Panc1 (cell line): ENCODE measurements around the gene PLXNB1. TPM values are rescaled to one million over a fixed set of nuclear protein-coding genes. Genes with fewer than 3 reads are reported as not detected.

Experiments
- ATAC-seq: fragments of 200-7000 bp; cut with Tn5 transposase; 2 replicates; pipeline ENCODE4 v1.9.1; 2020; ENCODE audit warnings: mild to moderate bottlenecking, moderate library complexity
- BruUV-seq: library from RNA; stranded (reverse); fragments of 400-500 nt; replicated peaks from 2 replicates; lab custom pipeline; 2021; lab: Mats Ljungman, UMichigan
- CTCF ChIA-PET: fragments of 300-600 bp; sonication (Branson Sonifier 250); formaldehyde crosslinking; loops from one replicate; lab custom pipeline; 2022; ENCODE audit warnings: antibody characterized with exemption; lab: Charles Lee
- POLR2A ChIA-PET: fragments of 300-600 bp; sonication (Branson Sonifier 250); formaldehyde crosslinking; loops from one replicate; lab custom pipeline; 2022; ENCODE audit warnings: antibody characterized with exemption; lab: Charles Lee
- DNase-seq: peaks from one replicate; pipeline ENCODE4 v3.0.0-alpha.2; 2010; ENCODE audit warnings: low read depth, low spot score
- H3K27ac ChIP-seq: 2 replicates; pipeline ENCODE4 v1.5.1; 2011; ENCODE audit warnings: mild to moderate bottlenecking, low read length, inconsistent platforms
- H3K27me3 ChIP-seq: fragments of 200-500 bp; sonication (Bioruptor generic); 2 replicates; pipeline ENCODE4 v1.6.0; 2014; ENCODE audit warnings: low read length, inconsistent platforms; ENCODE audit not compliant: control insufficient read depth, insufficient read depth
- H3K36me3 ChIP-seq: fragments of 200-500 bp; sonication (Bioruptor generic); 2 replicates; pipeline ENCODE4 v1.5.1; 2014; ENCODE audit warnings: inconsistent platforms, mild to moderate bottlenecking, low read length, moderate library complexity; ENCODE audit not compliant: control insufficient read depth, insufficient read depth
- H3K4me1 ChIP-seq: 2 replicates; pipeline ENCODE4 v1.5.1; 2011; ENCODE audit warnings: inconsistent platforms, mild to moderate bottlenecking, low read length, moderate library complexity; ENCODE audit not compliant: control insufficient read depth, insufficient read depth
- H3K4me3 ChIP-seq, 2 experiments: 2 replicates each; pipeline ENCODE4 v1.5.1; 2011 to 2012; ENCODE audit warnings: low read depth in 2 of 2, low read length in 2 of 2, mild to moderate bottlenecking in 2 of 2, inconsistent platforms in 1 of 2, moderate library complexity in 1 of 2
- H3K9me3 ChIP-seq: fragments of 200-500 bp; sonication (Bioruptor generic); 2 replicates; pipeline ENCODE4 v1.5.1; 2014; ENCODE audit warnings: low read depth, mild to moderate bottlenecking, inconsistent platforms, low read length, moderate library complexity; ENCODE audit not compliant: control insufficient read depth, insufficient read depth
- CTCF ChIP-seq: fragments of 450-650 bp; IDR thresholded peaks from 2 replicates; pipeline ENCODE4 v1.5.1; 2017; ENCODE audit warnings: mild to moderate bottlenecking
- POLR2AphosphoS5 ChIP-seq: IDR thresholded peaks from 2 replicates; pipeline ENCODE4 v1.6.1; 2012; ENCODE audit warnings: mild to moderate bottlenecking, low read depth, low read length, moderate library complexity
- REST ChIP-seq, 2 experiments: IDR thresholded peaks; 2 replicates each; pipeline ENCODE4 v1.6.1; 2011 to 2012; ENCODE audit warnings: low read depth in 2 of 2, control low read depth in 1 of 2, low read length in 1 of 2, mild to moderate bottlenecking in 1 of 2, moderate library complexity in 1 of 2; ENCODE audit not compliant: insufficient read depth in 1 of 2
- SIN3A ChIP-seq: IDR thresholded peaks from 2 replicates; pipeline ENCODE4 v1.6.1; 2012; ENCODE audit warnings: low read depth, mild to moderate bottlenecking, low read length, moderate library complexity, borderline replicate concordance; ENCODE audit not compliant: insufficient read depth
- TCF7L2 ChIP-seq: IDR thresholded peaks from 2 replicates; pipeline ENCODE4 v1.6.1; 2011; ENCODE audit warnings: mild to moderate bottlenecking, low read depth, low read length, inconsistent platforms
- in situ Hi-C: cut with HindIII; loops from 2 replicates; pipeline ENCODE4 v1.10.0; 2016; ENCODE audit warnings: low sequenced_read_pairs, low pct_unique_long_range_greater_than_20kb
- intact Hi-C: fragments of 100-400 bp; cut with micrococcal nuclease; formaldehyde crosslinking; loops from one replicate; pipeline ENCODE4 v1.10.0; 2022; ENCODE audit not compliant: unreplicated experiment
- total RNA-seq: library from RNA; stranded (reverse); gene quantifications from one replicate; pipeline ENCODE4 v1.2.1, GENCODE V29; 2021; ENCODE audit not compliant: unreplicated experiment

PLXNB1 gene
- total RNA-seq, 1 experiment from 2014 or later = 22.8 TPM

DNA sequence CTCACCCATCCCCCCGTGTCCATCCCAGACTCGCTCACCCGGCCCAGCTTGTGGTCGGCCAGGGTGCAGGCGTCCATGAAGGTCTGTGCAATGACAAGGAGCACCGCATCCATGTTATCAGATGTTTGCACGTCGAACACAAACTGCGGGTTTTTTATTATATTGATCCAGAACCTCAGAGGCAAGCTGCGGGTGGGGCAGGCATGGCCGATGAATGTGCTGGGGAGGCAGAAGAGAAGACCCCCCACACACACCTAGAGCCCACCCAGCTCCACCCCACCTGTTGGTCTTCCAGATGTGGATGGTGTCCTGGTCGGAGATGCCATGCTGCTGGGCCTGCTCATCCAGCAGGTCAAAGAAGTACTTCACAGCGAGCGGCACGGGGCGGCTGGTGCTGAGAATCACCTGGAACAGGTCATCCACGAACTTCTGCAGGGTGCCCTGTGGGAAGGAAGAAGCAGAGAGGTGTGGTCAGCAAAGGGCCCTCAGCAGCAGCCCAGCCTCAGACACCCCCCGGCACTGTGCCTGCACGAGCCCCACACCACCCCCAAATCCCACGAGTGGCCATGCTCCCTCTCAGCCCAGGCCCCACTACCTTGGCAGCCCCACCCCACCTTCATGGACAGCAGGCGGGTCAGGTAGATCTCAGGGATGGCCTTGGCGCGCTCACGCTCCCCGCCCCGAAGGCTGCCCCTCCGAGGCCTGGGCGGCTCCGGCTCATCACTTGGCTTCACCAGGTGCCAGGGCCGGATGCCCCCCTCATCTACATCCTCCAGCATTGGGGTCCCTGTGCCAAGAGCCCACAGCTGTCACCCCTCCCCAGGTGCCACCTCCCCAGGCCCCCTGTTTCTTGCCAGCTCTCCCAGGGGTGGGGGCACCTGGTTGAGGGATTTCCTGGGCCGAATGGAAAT lies 20.3 kb downstream of the PLXNB1 start:
- intact Hi-C loops (no loop called here), in situ Hi-C loops (no loop called here)
- no peaks in the 10 kb centered on the region for H3K9me3 ChIP-seq
- no peaks in the 10 kb centered on the region for H3K27me3 ChIP-seq
- no peaks in the 10 kb centered on the region for H3K36me3 ChIP-seq
- ATAC-seq (no peak), DNase-seq (no peak)
- no TSS peak for BruUV-seq
- no peak overlapping the region for H3K4me3 ChIP-seq
- CTCF ChIA-PET = interaction anchor here (1.9 kb wide), 1 partner anchor 27 kb away, joined by 13 read pairs; no protein-coding TSS in a partner anchor
- H3K27ac ChIP-seq = no peak overlapping the region
- TF ChIP-seq POLR2AphosphoS5 (no peak), SIN3A (no peak), TCF7L2 (no peak), CTCF (no peak), REST (IDR thresholded peaks at IDR 0.05; ENCODE audit: insufficient read depth in 1 of 2, low read depth in 2 of 2, low read length in 1 of 2) (no peak)
- no peaks in the 10 kb centered on the region for H3K4me1 ChIP-seq
- POLR2A ChIA-PET = no interaction called here

- BruUV-seq = no TSS peak
- H3K9me3 ChIP-seq = no peaks in the 10 kb centered on the region
- POLR2A ChIA-PET = no interaction called here
- TF ChIP-seq CTCF (no peak), POLR2AphosphoS5 (no peak), SIN3A (no peak), REST (IDR thresholded peaks at IDR 0.05; ENCODE audit: insufficient read depth in 1 of 2, low read depth in 2 of 2, low read length in 1 of 2) (no peak), TCF7L2 (no peak)
- no peak overlapping the region for H3K4me3 ChIP-seq
- no peaks in the 10 kb centered on the region for H3K36me3 ChIP-seq
- in situ Hi-C loops = no loop called here
- no peaks in the 10 kb centered on the region for H3K4me1 ChIP-seq
- CTCF ChIA-PET = interaction anchor here (0.8 to 1.9 kb wide), 2 partner anchors 24 to 27 kb away, joined by 4 to 13 read pairs; no protein-coding TSS in a partner anchor
- no peaks in the 10 kb centered on the region for H3K27me3 ChIP-seq
- intact Hi-C loops = no loop called here
- no peak for ATAC-seq
- DNase-seq = no peak
- no peak overlapping the region for H3K27ac ChIP-seq
These were observed 21.0 kb downstream of the PLXNB1 start for GRCh38 chr3:48408823-48409281.
